ENCODE data around the gene TNFSF11. TPM values are rescaled to one million over a fixed set of nuclear protein-coding genes. Genes with fewer than 3 reads are reported as not detected.

Gene TNFSF11
- total RNA-seq, 1 experiment from 2014 or later: 3.5 TPM

DNA sequence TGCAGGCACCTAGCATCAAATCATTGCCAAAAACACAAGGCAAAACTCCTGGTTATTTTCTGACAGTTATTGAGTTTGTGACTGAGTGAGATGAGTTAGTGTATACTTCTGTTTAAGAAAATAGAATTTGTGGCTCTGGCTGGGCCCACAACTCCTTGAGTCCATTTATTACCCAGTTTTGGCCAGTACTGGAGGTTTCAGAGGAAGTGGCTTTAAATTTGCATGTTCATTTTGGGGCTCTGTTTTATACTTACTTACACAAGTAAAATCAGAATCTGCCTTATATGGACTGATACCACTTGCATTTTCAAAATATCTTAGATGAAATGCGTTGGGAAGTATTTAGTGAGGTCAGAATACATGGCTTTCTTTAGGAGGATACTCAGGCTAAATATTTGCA, 29.0 kb downstream of the TNFSF11 start:
- Histone ChIP-seq H2BK12ac (ENCODE audit: insufficient read length, low read depth, low read length) (no peak overlapping the region), H3K23me2 (ENCODE audit: insufficient read length, low read depth, low read length, poor library complexity, severe bottlenecking) (no peaks in the 10 kb centered on the region), H4K5ac (ENCODE audit: insufficient read length, low read depth, low read length) (no peak overlapping the region), H3K79me1 (ENCODE audit: insufficient read depth, low read depth, low read length, poor library complexity, severe bottlenecking) (no peaks in the 10 kb centered on the region), H3K4ac (ENCODE audit: low read depth, low read length) (no peak overlapping the region), H4K8ac (replicated peaks; ENCODE audit: insufficient read length, low read depth, low read length) (no peak overlapping the region), H3K56ac (ENCODE audit: insufficient read length, low read depth, low read length) (no peak overlapping the region), H3K14ac (ENCODE audit: insufficient read depth, low read length) (no peak overlapping the region), H2BK120ac (ENCODE audit: low read depth, low read length, poor library complexity, severe bottlenecking) (no peak overlapping the region), H3K9ac (ENCODE audit: extremely low read depth, insufficient read length, low read length) (no peak overlapping the region), H3K23ac (ENCODE audit: insufficient read length, low read depth, low read length) (no peak overlapping the region), H3K4me2 (ENCODE audit: insufficient read depth, insufficient read length, low read length) (no peak overlapping the region), H3K18ac (ENCODE audit: insufficient read length, low read depth, low read length) (no peak overlapping the region), H2AFZ (ENCODE audit: low read length) (no peak overlapping the region), H4K91ac (ENCODE audit: insufficient read length, low read depth, low read length) (no peak overlapping the region), H2BK15ac (ENCODE audit: low read depth, low read length) (no peak overlapping the region), H3K9me3 (ENCODE audit: control insufficient read depth, low read depth, low read length) (no peaks in the 10 kb centered on the region), H2AK5ac (ENCODE audit: insufficient read length, low read length) (no peak overlapping the region), H3T11ph (ENCODE audit: low read length) (no peak overlapping the region), H2BK20ac (ENCODE audit: low read depth, low read length, poor library complexity, severe bottlenecking) (no peak overlapping the region), H3K79me2 (ENCODE audit: insufficient read depth, low read length) (no peaks in the 10 kb centered on the region), H3K27ac (ENCODE audit: insufficient read length, low read depth, low read length) (no peak overlapping the region), H4K20me1 (ENCODE audit: control insufficient read depth, insufficient read depth, insufficient read length) (no peaks in the 10 kb centered on the region), H3K4me1 (ENCODE audit: insufficient read depth, low read length) (no peaks in the 10 kb centered on the region), H3K27me3 (ENCODE audit: insufficient read depth, low read length) (no peaks in the 10 kb centered on the region), H2BK5ac (ENCODE audit: insufficient read length, low read length) (no peak overlapping the region)
- Mint-ChIP-seq H3K4me1 (peaks cover 8 to 10% of the 10 kb centered on the region in 2 experiments), H3K36me3 (ENCODE audit: insufficient read depth in 1 of 3, low read depth in 3 of 3) (peaks cover 11 to 15% (median 13%) of the 10 kb centered on the region in 3 experiments; a peak in 5 of 7 replicates), H3K27me3 (ENCODE audit: low read depth) (no peaks in the 10 kb centered on the region; the same call in 1 of the 2 replicates), H3K27ac (no peak overlapping the region), H3K9me3 (no peaks in the 10 kb centered on the region), H3K4me3 (no peak overlapping the region)
- TF ChIP-seq CTCF (conservative IDR thresholded peaks at IDR 0.05): no peak
- DNase-seq: no peak
- no CpG with 5 or more reads among the region's 1 CpG for WGBS (ENCODE audit: extremely low coverage, insufficient read length, low lambda C conversion rate)
